Activated CD8-positive, alpha-beta memory T cell treated with anti-CD3 and anti-CD28 coated beads, Interleukin-2, amount 50 U/mL, for 24 hours (primary cell): ENCODE data around the gene FAP.

Experiments
- DNase-seq: peaks from one replicate; pipeline ENCODE4 v3.0.0-alpha.2; 2020; ENCODE audit errors: extremely low read depth

The FAP gene

DNA sequence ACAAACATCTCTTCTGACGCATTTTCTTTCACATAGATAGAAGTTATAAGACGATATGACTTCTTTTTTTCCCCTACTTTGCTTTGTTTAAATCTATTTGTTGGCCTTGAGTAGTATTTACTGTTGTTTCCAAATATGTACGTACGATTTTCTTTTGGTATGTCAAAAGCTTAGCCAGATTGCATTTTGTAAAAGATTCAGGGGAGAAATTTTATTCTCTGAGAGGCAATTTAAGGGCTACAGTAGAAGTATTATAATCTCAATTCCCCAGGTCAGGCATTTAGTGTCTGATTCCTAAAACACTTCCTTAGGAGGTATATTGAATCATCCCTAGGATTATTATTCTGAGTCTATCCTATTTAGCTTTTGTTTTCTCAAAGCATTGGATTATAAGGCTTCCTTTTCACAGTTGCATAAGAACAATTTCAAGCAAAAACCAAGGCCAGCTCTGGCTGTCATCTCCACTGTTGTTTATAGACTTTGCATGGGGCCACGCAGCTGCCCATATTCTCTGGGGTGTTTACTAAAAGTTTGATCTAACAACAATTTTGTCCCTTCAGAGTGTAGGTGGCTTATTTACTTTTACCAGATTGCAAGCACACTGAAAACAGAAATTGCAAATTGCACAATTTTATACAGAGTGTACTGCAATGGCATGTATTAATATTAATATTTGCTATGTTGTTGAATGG is 57.6 kb downstream of the FAP start:
- no peak for DNase-seq

DNA sequence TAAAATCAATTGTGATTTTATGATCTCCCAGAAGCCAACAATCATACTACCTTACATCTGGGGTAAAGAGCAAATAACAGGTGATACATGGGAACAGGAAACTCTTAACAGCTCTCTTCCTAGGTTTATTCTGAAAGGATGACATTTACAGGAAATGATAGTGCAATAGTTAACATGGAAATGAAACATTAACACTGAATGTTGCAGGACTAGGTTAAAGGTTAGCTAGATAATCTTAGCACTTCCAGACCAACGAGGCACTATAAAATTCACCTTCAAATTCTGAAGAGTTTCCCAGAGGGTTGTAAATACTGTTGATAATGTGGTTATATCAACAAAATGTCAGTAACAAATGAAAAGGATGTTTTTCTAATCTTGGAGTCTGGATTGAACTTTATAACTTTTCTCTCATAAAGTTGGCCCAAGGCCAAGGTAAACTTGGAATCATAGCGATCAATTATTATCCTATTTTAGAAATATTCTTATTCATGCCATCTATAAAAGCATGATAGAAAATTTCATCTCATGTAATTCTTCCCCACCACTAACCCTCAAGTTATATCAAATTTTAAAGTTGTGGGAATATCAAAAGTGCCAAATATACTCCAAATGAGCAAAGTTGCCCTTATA is 58.3 kb downstream of the FAP start:
- DNase-seq, result no peak

DNA sequence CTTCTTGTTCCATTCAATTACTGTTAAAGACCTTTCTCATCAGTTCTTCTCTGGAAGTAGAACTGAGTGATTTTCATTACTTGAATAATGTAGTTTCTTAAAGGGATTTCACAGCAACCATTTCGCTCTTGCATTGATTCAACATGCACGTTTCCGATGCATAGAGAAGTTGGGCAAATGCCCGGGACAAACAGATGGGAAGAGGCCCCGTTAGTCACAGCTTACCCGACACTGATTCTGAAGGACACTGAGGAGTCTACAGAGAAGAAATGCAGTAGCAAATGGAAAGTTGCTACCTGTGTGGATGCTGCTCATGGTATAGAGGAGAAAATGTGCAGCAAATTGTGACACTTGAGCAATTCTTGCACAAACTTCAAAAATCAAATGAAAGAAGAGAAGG is 58.9 kb downstream of the FAP start:
- no peak for DNase-seq

DNA sequence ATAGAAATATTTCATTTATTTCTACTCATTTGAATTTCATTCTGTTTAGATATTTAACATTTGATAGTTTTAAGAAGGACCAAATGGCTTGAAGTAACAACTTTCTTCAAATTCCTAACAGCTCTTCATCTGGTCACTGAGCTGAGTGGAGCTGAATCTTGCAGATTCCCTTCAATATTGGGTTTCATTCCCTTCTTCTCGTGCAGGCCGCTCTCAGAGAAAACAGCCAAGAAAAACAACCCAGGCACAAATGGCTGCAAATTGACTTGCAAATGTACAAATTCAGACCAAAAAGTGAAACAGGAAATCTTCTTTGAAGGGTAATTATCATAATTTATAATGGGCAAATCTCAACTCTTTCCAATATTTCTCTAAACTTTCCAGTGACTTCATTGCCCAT is 60.9 kb downstream of the FAP start:
- DNase-seq, result no peak

DNA sequence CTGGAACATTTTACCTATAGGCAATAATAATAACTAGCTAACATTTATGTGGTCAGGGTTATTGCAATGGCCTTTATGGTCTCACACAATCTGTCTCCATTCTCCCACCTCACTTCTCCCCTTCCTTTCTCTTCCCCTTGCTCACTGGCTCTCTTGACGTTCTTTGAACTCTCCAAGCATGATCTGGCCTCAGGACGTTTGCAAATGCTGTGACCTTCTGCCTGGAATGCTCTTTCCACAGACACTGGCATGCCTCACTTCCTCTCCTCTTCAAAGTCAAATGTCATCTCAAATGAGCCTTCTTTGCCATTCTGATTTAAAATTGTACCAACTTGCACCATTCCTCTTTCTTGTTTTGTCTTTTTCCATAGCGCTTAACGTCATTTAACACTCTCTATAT is 65.9 kb downstream of the FAP start:
- no peak for DNase-seq

DNA sequence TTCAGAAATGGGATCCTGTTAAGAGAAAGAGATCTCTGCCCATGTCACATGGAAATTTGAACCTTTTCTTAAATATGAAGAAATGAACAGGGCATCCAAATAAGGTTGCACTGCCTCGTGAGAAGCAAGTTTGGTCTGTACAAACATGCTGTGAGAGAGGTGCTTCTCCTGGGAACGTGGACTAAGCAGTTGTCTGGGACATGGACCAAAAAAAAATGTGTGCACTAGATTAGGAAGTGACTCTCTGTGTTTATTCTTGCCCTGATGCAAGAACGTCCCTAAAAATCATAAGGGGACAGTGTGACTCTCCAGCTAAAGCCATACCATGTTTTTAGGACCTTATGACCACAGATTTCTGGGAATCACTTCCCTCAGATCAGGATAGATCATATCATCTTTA is 67.5 kb downstream of the FAP start:
- no peak for DNase-seq

DNA sequence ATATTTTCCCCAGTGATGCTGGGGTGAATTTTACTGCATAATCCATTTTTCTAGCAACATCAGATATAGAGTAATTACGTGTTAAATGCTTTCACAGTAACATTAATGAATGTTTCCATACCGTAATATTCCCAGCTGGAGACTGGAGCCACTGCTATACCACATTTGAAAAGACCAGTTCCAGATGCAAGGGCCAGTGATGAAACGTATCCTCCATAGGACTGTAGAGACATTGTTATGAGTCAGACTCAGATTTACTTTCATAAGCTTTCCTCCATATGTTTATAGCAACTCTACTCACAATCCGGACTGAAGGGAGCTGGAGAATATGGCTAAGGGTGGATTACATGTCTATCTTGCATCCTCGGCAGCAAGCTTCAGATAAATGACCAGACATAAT is 68.5 kb downstream of the FAP start:
- DNase-seq, result no peak

DNA sequence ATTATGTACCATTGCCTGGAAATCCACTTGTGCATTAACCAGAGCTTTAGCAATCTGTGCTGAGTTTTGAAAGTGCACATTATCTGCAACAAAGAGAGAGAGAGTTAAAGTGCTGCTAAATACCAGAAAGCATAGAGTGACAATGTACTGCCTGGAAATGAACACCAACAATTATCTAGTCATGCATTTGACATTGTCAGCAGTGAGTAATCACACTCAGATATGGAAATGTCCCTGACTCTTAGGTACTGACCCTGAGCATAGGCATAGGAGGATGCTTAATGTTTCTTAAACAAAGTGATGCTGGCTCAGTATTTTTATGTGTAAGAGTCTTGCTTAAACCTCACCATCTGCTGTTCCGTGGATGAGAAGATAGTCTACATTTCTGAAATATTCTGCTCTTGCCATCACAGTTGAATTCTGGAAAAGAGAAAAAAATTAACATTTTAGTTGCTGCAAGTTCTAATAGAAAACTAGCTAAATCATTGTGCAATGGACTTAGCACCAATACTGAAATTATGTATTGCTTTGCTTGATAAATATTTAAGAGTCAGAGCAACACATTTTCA is 70.4 kb downstream of the FAP start:
- DNase-seq, result no peak

DNA sequence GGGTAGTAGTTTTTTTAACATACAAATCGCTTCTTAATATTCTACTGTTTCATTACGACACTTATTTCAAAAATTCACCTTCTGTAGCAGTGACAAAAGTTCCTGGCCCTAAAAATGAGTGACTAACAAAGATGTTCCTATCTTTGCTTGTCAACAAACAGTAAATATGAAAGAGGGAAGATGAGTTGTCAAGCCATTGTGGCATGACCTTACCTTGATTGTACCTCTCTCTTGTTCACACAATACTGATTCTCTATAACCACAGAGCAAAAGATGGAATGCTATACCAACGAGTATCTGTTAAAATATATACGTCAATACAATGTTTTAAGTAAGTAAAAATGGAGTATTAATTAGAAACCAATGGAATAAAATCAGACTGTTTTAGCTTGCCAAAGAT is 76.5 kb downstream of the FAP start:
- no peak for DNase-seq

DNA sequence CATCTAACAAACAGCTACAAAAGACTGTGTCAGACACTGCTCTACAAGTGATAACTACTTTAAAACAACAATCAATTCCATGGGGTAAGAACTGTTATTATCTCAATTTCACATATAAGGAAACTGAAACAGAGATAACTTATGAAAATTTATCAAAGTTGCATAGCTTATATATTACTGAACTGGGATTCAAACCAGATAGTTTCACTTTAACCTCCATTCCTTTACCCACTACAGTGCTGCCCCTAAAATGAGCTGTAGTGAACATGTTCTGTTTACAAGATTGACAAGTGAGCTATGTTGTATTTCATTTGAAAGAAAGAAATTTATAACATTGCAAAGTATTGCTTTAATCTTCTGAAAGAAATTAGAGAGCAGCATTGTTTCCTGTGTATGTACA is 77.1 kb downstream of the FAP start:
- no peak for DNase-seq

DNA sequence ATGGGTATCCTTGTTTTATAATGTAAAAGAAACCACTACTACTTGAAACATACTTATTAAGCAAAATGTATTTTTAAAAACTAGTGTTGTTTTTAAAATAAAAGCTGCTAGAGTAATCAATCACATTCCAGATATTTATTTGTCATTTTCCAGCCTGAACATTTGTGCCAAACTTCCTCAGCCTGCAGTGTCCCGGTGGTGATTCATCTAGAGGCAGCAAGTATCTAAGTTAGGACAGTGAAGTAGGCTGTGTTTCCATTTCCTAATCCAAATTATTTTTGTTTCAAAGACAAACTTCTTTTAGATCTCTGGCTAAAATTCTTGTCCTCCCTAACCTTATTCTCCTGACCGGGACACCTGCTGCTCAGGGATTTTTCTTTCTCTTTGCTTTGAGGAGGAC is 78.4 kb downstream of the FAP start:
- no peak for DNase-seq

DNA sequence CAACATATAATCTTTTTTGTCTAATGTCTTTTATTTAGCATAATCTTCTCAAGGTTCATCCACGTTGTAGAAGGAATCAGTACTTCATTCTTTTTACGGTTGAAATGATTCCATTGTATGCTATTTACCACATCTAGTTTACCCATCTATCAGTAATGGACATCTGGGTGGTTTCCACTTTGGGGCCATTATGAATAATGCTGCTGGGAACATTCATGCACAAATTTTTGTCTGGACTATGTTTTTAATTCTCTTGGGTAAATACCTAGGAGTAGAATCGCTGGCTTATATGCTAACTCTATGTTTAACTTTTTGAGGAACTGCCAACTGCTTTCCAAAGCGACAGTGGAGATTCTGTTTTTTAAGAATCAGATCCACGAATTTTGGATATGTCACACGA is 83.8 kb downstream of the FAP start:
- DNase-seq, result no peak

DNA sequence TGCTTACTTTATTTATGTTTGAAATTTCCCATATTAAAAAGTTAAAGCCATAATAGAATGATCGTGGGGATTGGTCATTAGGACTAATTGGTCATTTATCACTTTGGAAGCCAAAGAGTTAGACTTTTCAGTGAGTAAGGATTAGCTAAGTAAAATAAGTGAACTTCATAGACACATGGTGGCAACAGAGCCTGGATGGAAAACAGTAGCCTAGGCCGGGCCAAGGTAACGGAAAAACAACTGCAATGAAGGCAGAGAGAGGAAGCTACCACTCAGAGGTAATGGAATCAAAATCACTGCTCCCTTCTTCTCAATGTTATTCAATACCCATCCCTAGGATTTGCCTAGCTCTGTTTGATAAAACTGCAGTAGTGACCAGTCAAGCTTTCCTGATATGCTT is 87.1 kb downstream of the FAP start:
- DNase-seq, result no peak

DNA sequence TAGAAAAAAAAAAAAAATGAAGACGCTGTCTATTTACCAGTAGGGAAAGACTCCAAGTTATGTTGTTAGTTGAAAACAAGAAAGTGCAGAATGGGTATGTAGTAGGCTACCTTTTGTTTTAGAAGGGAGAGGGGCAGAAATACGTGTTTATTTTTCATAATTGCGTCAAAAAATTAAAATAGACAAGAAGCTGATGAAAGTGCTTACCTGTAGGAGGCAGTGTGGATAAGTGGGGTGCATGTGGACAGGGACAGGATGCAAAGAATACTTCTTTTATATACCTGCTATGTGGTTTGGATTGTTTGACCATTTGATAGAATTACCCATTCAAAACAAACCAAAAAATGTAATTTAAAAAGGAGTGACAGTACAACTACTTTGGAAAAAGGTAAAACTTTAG is 88.2 kb downstream of the FAP start:
- no peak for DNase-seq

DNA sequence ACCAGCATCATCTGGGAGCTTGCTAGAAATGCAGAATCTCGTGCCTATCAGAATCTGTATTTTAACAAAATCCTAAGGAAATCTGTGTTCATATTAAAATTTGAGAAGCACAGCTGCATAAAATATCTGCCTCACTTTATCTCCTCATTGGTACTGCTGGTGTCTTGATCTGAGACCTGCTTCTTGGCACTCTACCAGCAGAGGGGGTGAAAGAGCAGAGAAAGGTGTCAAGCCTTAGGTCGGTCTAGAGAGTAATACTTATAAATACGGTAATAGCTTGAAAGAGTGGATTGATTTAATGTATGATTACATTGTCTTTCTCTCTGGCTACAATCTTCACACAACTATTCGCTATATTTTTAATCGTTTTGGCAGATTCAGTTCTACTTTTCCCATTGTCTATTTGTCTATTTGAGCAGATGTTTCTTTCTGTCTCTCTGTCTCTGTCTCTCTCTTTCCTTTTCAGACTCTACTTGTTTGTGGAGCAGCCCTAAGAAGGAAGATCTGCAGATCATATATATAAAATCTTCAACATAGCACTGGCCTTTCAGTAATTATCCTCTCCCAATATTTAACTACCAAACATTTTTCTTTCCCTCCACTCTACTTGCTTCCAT is 89.5 kb downstream of the FAP start:
- peak; percentile 32 for DNase-seq

DNA sequence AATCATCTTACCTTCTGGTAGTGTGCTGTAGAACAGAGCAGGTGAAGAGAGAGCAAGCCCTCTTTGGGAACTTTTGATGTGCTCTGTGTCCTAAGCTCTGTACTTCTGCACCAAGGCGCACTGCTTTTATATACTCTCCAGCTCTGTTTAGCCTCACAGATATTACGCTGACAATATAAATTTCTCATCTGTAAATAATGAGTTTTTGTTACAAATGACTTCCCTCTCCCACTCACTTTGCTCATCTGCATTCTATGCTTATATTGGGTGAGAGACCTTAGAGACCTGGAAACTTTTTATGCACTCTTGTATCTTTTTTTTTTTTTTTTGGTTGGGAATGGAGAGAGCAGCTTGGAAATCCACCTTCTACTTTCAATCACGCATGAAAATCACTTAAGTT is 91.1 kb downstream of the FAP start, which contains the start of gene GCG:
GCG (minus strand) TSS at position 101 of the 400 bp plus-strand sequence. CDS start 3,069 bp downstream, outside the sequence.
- no peak for DNase-seq

DNA sequence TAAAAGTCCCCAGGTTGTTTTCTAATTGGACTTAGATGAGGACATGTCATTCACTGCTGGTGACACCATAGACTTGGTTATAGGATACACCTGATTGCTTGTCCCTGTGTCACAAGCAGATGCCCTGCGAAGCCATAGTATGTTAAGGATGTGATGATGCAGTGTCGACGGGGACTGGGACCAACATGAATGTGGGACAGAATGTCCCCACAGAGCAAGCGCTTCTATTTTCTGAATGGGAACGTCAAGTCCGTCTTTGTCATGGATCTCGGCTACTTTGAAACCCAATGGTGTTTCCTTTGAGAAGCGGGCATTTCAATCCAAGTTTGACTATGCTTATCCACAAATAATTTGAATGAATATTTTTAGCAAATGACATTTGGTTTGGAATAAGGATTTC is 93.3 kb downstream of the FAP start:
- DNase-seq, result no peak

DNA sequence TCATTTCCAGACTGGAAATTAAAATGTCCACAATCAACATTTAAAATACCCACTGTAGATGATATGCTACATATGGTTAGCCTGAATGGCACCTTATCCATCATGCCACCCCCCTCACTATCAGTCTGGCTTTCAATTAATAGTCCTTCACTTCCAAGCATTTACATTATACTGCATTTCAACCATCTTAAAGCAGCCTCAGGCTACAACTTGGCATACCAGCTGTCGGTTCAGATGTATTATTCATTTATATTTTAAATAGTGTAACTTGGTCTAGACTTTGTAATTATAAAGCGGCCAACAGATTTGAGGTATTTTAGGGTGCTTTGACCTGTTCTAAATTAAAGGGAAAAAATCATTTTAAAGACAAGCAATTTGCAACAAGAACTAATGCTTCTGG is 93.8 kb downstream of the FAP start:
- DNase-seq, result no peak

DNA sequence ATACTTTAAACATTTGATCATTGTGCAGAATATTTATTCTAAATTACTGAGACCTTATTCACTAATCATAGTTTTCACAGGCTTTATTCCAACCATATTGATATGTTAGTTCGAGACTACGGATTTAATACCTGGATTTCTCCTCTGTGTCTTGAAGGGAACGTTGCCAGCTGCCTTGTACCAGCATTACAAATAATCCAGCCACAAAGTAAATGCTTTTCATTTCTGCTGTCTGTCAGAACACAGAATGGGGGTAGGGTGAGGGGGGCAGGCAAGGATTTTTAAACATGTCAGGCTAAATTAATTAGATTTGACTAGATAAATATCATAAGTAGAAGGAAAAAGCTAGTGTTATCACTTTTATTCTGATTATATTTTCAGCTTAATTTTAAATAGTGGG is 94.3 kb downstream of the FAP start:
- DNase-seq, result no peak

DNA sequence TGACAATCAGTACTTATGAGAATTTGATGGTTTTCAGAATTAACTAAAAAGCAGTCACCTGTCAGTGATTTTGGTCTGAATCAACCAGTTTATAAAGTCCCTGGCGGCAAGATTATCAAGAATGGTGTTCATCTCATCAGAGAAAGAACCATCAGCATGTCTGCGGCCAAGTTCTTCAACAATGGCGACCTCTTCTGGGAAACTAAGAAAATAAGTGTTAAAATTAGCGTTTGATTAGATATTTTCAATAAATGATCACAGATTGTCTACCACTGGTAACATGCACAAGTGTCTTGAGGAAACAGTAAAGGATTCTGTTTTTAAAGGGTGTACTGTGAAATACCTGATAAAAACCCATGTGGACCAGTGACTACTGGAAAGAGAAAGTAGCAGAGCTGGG is 99.3 kb downstream of the FAP start:
- no peak for DNase-seq

DNA sequence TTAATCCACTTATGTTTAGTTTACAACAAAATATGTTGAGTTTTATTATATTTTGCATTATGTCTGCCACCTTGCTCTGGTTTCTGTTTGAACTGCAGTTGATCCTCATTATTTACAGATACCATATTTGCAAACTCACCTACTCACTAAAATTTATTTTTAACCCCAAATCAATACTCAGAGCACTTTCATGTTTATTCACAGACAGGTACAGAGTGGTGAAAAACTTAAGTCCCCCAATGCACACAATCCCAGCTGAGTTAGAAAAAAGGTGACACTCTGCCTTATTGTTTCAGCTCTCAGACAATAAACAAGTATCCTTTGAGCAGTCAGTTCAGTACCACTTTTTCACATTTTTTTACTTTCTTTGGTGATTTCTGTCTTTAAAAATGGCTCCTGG is 104.9 kb downstream of the FAP start:
- DNase-seq, result no peak

DNA sequence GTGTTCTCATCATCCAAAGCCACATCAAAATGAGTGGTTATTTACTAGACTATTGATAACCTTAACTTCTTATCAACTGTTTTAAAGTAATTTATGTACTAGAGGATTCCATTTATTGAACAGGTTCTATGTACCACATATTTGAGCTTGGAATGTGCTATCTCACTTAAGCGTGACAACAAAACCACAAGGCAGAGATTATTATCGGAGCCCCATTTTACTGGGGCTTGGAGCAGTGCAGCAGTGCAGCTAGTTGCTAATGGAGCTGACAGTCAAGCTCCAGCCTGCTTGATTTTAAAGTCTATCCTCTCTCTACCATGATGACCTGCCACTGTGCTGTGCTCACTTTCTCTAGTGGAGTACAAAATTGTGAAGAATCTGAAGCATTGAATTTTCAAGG is 115.8 kb downstream of the FAP start:
- no peak for DNase-seq

DNA sequence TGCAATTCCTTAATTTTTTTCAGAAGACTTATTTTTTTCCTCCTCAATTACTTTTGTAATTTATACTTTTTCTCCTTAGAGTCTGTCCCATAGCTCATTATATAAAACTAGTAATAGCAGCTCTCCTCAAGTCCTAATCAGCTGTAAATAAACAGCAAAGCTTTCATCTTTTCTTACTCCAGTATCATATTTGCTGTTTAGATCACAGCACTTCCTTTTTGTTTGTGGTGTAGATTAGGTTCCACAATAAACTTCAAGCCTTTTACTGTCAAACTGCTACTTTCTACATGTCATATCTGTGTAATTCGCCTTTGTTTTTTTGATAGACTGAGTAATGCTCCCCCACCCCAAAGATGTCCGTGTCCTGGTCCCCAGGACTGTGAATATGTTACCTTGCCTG is 116.7 kb downstream of the FAP start:
- DNase-seq, result no peak
